AG09319 (cell line): ENCODE data around the gene RPL5.

Experiments
- DNase-seq: peaks from one replicate; pipeline ENCODE4 v3.0.0-alpha.2; 2010; ENCODE audit warnings: low read depth; ENCODE audit errors: extremely low read depth
- TF ChIP-seq, protein P1 (sequence below): IDR thresholded peaks from 2 replicates; pipeline ENCODE4 v1.5.1; 2011; ENCODE audit warnings: low read depth, mild to moderate bottlenecking, inconsistent platforms, low read length, moderate library complexity

The RPL5 gene

DNA sequence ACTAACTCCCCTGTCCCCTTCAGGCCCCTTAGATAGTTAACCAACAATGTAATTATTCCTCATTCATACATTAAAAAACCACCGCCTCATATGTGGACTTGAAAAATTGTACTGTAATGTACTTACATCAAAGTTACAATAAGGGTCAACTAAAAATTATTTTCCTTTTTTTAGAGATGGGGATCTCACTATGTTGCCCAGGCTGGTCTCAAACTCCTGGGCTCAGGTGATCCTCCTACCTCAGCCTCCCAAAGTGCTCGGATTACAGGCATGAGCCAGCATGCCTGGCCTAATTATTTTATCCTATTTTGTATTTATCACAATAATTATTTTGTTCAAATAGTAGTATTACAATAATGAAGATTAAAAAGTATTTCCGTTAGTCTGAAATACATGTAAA is 12.6 kb downstream of the RPL5 start:
- TF ChIP-seq, protein P1, sequence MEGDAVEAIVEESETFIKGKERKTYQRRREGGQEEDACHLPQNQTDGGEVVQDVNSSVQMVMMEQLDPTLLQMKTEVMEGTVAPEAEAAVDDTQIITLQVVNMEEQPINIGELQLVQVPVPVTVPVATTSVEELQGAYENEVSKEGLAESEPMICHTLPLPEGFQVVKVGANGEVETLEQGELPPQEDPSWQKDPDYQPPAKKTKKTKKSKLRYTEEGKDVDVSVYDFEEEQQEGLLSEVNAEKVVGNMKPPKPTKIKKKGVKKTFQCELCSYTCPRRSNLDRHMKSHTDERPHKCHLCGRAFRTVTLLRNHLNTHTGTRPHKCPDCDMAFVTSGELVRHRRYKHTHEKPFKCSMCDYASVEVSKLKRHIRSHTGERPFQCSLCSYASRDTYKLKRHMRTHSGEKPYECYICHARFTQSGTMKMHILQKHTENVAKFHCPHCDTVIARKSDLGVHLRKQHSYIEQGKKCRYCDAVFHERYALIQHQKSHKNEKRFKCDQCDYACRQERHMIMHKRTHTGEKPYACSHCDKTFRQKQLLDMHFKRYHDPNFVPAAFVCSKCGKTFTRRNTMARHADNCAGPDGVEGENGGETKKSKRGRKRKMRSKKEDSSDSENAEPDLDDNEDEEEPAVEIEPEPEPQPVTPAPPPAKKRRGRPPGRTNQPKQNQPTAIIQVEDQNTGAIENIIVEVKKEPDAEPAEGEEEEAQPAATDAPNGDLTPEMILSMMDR, result no peak

GRCh38 chr1:92845908-92846307 is 14.1 kb downstream of the RPL5 start:
- TF ChIP-seq, protein P1, result no peak
- DNase-seq, result no peak

More for the DNA sequence above, 12.6 kb downstream of the RPL5 start:
- DNase-seq, result no peak

GRCh38 chr1:92848201-92848600 is 16.4 kb downstream of the RPL5 start:
- TF ChIP-seq, protein P1, result no peak
- no peak for DNase-seq

DNA sequence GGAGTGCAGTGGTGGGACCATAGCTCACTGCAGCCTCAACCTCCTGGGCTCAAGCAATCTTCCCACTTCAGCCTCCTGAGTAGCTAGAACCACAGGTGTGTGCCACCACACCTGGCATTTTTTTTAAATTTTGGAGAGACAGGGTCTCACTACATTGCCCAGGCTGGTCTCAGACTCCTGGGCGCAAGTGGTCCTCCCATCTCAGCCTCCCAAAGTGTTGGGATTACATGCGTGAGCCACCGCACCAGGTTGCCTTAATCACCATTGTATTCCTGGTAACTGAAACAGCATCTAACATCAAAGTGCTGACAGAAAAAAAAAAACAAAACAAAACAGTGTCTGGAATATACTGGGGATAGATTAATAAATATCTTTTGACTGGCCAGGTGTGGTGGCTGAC is 18.2 kb downstream of the RPL5 start:
- DNase-seq, result no peak
- TF ChIP-seq, protein P1, result no peak

DNA sequence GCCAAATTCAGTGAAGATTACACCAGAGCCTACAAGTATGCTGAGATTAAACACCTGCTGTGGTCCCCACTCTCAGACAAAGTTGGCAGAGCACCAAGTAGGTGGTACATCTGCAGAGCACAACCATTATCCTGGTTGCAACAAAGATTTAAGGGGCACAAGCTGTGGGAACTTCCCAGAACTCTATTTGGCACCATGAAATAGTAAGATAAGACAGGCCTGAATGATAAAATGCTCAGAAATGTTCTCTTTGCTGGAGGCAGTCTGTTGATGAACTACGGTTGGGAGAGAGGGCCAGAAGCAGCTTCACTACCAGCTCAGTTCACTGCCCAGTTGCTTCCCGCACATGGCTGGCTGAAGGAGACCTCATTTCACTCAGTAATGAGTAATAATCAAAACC is 19.9 kb downstream of the RPL5 start:
- TF ChIP-seq, protein P1, result no peak
- no peak for DNase-seq

- DNase-seq, result no peak
- TF ChIP-seq, protein P1, result no peak
Measured at GRCh38 chr1:92853299-92853698, 21.5 kb downstream of the RPL5 start.

DNA sequence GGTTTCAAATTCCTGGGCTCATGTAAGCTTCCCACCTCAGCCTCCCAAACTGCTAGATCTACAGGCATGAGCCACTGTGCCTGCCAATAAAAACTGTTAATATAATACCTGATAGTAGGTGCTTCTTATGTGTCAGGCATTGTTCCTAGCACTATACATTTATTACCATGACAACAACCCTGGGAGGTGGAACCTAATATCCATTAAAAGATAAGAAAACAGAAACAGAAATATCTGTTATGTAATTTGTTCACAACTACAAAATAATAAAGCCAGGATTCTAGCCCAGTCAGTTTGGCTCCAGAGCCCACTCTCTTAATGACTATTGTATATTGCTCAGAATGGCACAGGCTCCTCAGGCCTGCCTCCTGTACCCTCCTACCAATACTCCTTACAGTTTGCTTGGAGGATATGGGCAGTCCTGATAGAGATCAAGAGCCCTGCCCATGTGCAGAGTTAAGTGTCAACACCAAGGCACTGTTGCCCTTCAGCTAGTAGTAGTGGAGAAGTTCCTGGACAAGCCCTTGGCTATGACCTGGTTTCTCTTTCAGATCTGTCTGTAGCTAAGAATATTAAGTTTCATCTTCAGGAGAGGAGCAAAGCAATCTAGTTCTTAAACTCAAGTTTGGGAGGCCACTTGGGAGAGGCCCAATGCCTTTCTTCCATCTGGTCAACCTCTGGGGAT is 22.4 kb downstream of the RPL5 start:
- TF ChIP-seq, protein P1, result no peak
- no peak for DNase-seq
